WI38 (cell line): ENCODE data around the gene VPS4B.
A peak's percentile ranks its signal among the peaks of the same experiment; 100 is the strongest.

Experiments used
- H3K4me3 ChIP-seq: 2 replicates; pipeline ENCODE4 v1.5.1; 2011; ENCODE audit warnings: low read depth, mild to moderate bottlenecking, control low read depth, low read length
- CTCF ChIP-seq: IDR thresholded peaks from 2 replicates; pipeline ENCODE4 v1.5.1; 2012; ENCODE audit warnings: low read depth, mild to moderate bottlenecking, control low read depth, low read length

VPS4B gene

GRCh38 chr18:63444580-63444979 is 22.3 kb upstream of the VPS4B start:
- H3K4me3 ChIP-seq = no peak overlapping the region

GRCh38 chr18:63443829-63444228 is 21.6 kb upstream of the VPS4B start:
- no peak overlapping the region for H3K4me3 ChIP-seq
- TF ChIP-seq CTCF = no peak

More at GRCh38 chr18:63444580-63444979, 22.3 kb upstream of the VPS4B start:
- no peak for TF ChIP-seq CTCF

DNA sequence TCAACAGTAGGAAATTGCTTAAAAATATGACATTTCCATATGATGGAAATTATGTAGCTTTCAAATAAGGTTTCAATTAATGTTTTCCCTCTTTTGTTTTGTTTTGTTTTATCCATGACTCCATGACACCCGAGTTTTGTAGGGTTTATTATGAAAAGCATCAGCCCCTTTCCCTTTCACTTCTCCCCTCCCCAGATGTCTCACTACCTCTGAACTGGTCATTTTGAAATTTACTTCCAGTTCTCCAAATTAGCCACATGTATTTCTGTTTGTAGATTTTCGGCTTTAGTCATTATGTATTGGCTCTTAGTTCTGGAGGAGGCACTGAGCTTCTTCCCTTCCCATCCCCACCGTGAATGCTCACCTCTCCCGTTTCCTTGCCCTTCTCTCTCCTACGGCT is 18.6 kb upstream of the VPS4B start:
- no peak for TF ChIP-seq CTCF
- no peak overlapping the region for H3K4me3 ChIP-seq

- no peak overlapping the region for H3K4me3 ChIP-seq
- TF ChIP-seq CTCF = no peak
These were observed 17.9 kb upstream of the VPS4B start for GRCh38 chr18:63440219-63440618.

- H3K4me3 ChIP-seq = no peak overlapping the region
- peak; percentile 81 for TF ChIP-seq CTCF
These were observed 17.1 kb upstream of the VPS4B start for GRCh38 chr18:63439334-63439733.

- no peak for TF ChIP-seq CTCF
- H3K4me3 ChIP-seq = no peak overlapping the region
These were observed 15.9 kb upstream of the VPS4B start for GRCh38 chr18:63438181-63438580.

GRCh38 chr18:63433334-63433866 is 11.1 kb upstream of the VPS4B start:
- TF ChIP-seq CTCF = no peak
- H3K4me3 ChIP-seq = no peak overlapping the region
